Transverse colon (tissue), 4 donors: Measurements from ENCODE around the gene MYB.

Source experiments
- POLR2AphosphoS5 ChIP-seq, 3 donors: sonication (generic); formaldehyde crosslinking; IDR thresholded peaks; one replicate each; pipeline ENCODE4 v1.6.1; 2016; ENCODE audit warnings: antibody characterized with exemption in 3 of 3
- TF ChIP-seq, protein P1 (sequence below), 5 experiments: fragments of 200-600 bp in 3 of 5; fragments of 450-650 bp in 2 of 5; sonication (generic) in 3 of 5; IDR thresholded peaks; 1 replicate in 2 of 5; 2 replicates in 3 of 5; pipeline ENCODE4 v1.5.1; 2016 to 2017; ENCODE audit warnings: antibody characterized with exemption in 5 of 5, inconsistent platforms in 3 of 5, mild to moderate bottlenecking in 2 of 5, moderate library complexity in 1 of 5

- TF ChIP-seq, protein P1, sequence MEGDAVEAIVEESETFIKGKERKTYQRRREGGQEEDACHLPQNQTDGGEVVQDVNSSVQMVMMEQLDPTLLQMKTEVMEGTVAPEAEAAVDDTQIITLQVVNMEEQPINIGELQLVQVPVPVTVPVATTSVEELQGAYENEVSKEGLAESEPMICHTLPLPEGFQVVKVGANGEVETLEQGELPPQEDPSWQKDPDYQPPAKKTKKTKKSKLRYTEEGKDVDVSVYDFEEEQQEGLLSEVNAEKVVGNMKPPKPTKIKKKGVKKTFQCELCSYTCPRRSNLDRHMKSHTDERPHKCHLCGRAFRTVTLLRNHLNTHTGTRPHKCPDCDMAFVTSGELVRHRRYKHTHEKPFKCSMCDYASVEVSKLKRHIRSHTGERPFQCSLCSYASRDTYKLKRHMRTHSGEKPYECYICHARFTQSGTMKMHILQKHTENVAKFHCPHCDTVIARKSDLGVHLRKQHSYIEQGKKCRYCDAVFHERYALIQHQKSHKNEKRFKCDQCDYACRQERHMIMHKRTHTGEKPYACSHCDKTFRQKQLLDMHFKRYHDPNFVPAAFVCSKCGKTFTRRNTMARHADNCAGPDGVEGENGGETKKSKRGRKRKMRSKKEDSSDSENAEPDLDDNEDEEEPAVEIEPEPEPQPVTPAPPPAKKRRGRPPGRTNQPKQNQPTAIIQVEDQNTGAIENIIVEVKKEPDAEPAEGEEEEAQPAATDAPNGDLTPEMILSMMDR (IDR thresholded peaks at IDR 0.05), result no peak
- no peak for TF ChIP-seq POLR2AphosphoS5 (IDR thresholded peaks at IDR 0.05)
Observed at GRCh38 chr6:135227758-135228157, 46.6 kb downstream of the MYB start.
